Measurements from ENCODE around the gene MCF2L2.

MCF2L2 gene

GRCh38 chr3:183272142-183272541 lies 156.3 kb downstream of the MCF2L2 start:
- no peak overlapping the region for H3K4me3 ChIP-seq (ENCODE audit: low read length)
- TF ChIP-seq CTCF (conservative IDR thresholded peaks at IDR 0.05; ENCODE audit: low read depth, low read length) = no peak
- no peak for DNase-seq (ENCODE audit: low read depth)

DNA sequence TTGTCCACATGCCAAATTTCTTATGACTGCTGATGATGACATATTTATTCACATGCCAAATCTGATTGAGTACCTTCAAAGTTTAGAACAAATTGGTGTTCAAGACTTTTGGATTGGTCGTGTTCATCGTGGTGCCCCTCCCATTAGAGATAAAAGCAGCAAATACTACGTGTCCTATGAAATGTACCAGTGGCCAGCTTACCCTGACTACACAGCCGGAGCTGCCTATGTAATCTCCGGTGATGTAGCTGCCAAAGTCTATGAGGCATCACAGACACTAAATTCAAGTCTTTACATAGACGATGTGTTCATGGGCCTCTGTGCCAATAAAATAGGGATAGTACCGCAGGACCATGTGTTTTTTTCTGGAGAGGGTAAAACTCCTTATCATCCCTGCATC lies 158.1 kb downstream of the MCF2L2 start:
- no peak for TF ChIP-seq CTCF (conservative IDR thresholded peaks at IDR 0.05; ENCODE audit: low read depth, low read length)
- no peak for DNase-seq (ENCODE audit: low read depth)
- no peak overlapping the region for H3K4me3 ChIP-seq (ENCODE audit: low read length)

DNA sequence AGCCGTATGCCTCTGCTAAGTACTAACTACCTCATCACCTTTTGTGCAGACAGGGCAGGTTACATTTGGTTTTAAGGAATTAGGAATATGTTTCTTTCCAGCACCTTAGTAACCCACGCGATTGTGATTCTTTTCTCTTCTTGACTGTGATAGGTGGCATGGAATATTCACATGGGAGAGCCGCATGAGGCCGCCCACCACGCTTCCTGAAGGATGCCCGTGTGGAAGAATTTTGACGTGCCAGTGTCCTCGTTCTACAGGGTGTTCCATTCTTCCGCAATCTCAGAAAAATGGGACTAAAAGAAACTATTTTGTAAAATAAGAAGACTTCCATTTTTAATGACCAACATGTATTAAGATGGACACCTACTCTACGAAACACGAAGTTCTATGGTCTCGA lies 159.1 kb downstream of the MCF2L2 start:
- TF ChIP-seq CTCF (conservative IDR thresholded peaks at IDR 0.05; ENCODE audit: low read depth, low read length) = no peak
- no peak for DNase-seq (ENCODE audit: low read depth)
- H3K4me3 ChIP-seq (ENCODE audit: low read length) = no peak overlapping the region

DNA sequence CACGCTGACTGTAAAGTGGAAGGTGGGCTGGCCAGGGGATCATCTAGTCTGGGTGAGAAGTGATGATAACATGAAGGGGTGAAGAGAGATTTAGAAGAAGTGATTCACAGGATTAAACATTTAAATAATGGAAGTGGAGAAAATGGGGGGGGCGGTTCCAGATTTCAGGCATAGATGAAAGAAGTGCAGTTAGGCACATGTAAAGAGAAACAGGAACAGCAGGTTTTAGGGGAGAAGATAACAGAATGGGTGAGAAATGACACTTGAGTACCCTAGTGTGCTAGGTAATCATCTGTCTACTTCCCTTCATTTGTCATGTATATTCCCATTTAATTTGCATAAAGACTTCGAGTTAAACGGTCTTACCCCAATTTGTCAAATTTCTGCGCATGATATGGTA lies 160.1 kb downstream of the MCF2L2 start:
- no peak for DNase-seq (ENCODE audit: low read depth)
- TF ChIP-seq CTCF (conservative IDR thresholded peaks at IDR 0.05; ENCODE audit: low read depth, low read length) = no peak
- H3K4me3 ChIP-seq (ENCODE audit: low read length) = no peak overlapping the region

DNA sequence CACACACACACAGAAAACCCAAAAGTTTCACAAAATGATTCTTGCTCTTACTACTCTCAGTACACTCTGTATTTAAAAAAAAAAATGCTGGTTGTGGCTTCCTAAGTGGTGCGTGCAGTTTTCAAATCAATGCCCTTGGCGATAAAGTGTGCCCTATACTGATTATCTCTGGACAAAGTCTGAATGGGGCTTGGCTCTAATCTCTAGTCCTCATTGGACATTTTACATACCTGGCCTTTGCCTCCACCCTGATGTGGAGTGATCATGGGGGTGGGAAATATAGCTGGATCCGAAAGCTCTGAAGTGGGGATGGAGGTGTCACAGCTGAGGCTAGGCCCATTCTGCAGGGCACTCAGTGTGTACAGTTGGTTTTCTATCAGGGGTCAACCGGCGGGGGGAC lies 161.3 kb downstream of the MCF2L2 start:
- TF ChIP-seq CTCF (conservative IDR thresholded peaks at IDR 0.05; ENCODE audit: low read depth, low read length) = no peak
- DNase-seq (ENCODE audit: low read depth) = no peak
- H3K4me3 ChIP-seq (ENCODE audit: low read length) = no peak overlapping the region

DNA sequence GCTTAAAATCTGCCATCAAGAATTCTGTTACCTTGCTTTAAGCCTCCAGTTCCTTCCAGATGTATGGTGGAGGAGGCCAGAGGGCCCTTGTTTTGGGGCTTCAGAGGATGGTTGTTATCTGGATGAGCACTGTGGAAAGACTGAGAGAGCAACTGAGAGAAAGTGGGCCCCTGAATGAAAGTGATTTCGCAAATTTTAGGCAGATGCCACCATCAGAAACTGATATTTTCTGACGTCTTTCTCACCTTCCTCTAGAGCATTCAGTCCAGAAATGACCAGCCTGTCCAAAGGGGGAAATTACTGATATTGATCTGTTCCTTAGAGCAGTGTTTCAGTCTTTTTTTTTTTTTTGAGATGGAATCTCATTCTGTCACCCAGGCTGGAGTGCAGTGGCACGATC lies 162.0 kb downstream of the MCF2L2 start:
- no peak for DNase-seq (ENCODE audit: low read depth)
- no peak for TF ChIP-seq CTCF (conservative IDR thresholded peaks at IDR 0.05; ENCODE audit: low read depth, low read length)
- no peak overlapping the region for H3K4me3 ChIP-seq (ENCODE audit: low read length)

GRCh38 chr3:183265834-183266417 lies 162.5 kb downstream of the MCF2L2 start:
- no peak for DNase-seq (ENCODE audit: low read depth)
- no peak for TF ChIP-seq CTCF (conservative IDR thresholded peaks at IDR 0.05; ENCODE audit: low read depth, low read length)
- H3K4me3 ChIP-seq (ENCODE audit: low read length) = no peak overlapping the region
